ENCODE results near the gene CCDC68. TPM values are rescaled to one million over a fixed set of nuclear protein-coding genes. Genes with fewer than 3 reads are reported as not detected.

The CCDC68 gene
- total and polyA plus RNA-seq, 2 of the 8 experiments (the other 6 are each of a cell fraction or from before 2014, with no cell fraction given): 0.06 to 0.80 TPM

GRCh38 chr18:54947091-54947490 lies 12.2 kb downstream of the CCDC68 start (continued):
- TF ChIP-seq CHD7 (IDR thresholded peaks at IDR 0.05; ENCODE audit: insufficient replicate concordance, low read length) (no peak), SP2 (IDR thresholded peaks at IDR 0.05; ENCODE audit: low read length) (no peak), CTCF (IDR thresholded peaks at IDR 0.05; ENCODE audit: control extremely low read depth in 1 of 3, insufficient read depth in 1 of 3, low read depth in 1 of 3, low read length in 3 of 3) (no peak), TBP (IDR thresholded peaks at IDR 0.05; ENCODE audit: low read depth, low read length) (no peak), TEAD4 (IDR thresholded peaks at IDR 0.05; ENCODE audit: low read depth, low read length) (no peak), SP1 (IDR thresholded peaks at IDR 0.05; ENCODE audit: low read depth, low read length) (no peak), ASH2L (IDR thresholded peaks at IDR 0.05; ENCODE audit: low read length) (no peak), SIX5 (IDR thresholded peaks at IDR 0.05; ENCODE audit: low read depth, low read length) (no peak), GABPA (IDR thresholded peaks at IDR 0.05; ENCODE audit: borderline replicate concordance, insufficient read depth, low read length) (no peak), CHD1 (IDR thresholded peaks at IDR 0.05; ENCODE audit: low read depth, low read length) (no peak)

Measured in H1 (cell line).